Dedifferentiated amniotic fluid mesenchymal stem cell (primary cell): Measurements from ENCODE around the gene SLC41A2.
"Not testable (repeated sequence)": the region's sequence is repeated elsewhere in the genome, so short reads cannot be mapped to it uniquely, and the experiment has no call there.

ENCODE experiments used
- DNase-seq: peaks from one replicate; pipeline ENCODE4 v3.0.0-alpha.2; 2016; ENCODE audit errors: extremely low spot score

SLC41A2 gene

DNA sequence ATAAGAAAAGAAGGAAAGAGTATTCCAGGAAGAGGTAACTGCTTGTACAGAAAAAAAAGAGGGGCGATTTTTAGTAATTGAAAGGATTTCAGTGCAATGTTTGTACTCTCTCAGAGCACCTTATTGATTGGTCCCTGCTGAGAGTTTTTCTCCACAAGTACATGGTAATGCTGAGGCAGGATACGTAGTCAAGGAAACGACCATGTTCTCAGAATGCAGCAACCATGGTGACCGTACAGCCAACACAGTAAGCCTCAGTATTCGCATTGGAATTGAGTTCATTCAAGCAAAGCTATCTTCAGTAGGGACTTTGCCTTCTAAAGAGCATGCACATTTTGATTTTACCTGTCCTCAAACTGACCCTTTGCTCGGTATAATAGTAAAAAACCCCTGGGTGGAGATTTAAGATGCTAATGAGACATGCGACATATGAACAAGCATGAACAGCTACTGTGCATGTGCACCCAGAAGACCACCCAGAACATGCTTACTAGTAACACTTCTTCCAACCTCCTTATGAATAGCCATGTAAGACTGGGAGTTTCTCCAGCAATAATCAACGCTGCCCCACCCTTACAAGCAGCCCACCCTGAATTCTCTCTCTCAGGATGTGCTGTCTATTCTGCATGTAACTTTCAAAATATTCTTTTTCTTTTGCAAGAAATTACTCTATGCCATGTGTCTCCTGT is 6.2 kb upstream of the SLC41A2 start:
- no peak for DNase-seq

DNA sequence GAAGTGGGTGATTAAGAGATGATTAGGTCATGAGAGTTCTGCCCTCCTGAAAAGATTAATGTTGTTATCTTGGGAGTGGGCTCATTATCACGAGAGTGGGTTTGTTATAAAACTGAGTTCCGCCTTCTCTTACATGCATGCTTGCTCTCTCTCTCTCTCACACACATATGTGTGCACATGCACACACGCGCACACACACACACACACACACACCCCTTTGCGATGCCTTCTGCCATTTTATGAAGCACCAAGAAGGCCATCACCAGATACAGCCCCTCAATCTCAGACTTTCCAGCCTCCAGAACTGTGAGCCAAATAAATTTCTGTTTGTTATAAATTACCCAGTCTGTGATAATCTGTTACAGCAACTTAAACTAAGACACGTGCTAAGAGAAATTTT is 5.7 kb upstream of the SLC41A2 start:
- DNase-seq = no peak

DNA sequence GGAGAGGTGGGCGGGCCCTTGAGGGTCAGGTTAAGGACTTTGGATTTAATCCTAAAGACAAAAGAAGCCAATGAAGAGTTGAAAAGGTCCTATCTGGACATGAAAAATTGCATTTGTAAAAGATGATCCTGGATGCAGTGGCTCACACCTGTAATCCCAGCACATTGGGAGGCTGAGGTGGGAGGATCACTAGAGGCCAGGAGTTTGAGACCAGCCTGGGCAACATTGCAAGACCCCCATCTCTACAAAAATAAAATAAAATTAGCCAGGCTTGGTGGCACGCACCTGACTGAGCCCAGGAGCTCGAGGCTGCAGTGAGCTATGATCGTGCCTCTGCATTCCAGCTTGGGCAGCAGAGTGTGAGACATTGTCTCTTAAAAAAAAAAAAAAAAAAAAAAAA is 2.4 kb upstream of the SLC41A2 start:
- no peak for DNase-seq

DNA sequence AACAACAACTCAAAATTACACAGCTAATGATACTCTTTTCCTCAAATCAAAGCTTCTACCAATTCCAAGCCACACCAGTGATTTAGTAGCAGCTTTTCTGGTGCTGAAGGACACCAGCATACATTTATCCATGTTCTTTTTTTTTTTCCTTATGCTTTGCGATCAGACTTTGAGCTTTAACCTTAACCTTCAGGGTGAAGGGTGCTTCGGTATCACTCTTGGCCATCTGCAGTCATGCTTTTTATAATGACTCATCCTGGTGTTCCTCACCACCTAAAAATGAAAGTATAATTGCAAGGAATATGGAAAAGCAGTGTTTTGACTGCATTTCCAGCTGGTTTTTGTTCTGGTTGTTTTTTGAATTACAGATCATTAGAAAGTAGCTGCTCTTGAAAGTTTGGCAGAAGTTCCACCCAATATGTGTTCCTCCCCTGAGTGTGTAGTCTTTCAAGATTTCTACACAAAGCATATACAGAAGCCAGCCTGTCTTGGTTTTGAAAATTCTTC is 1.3 kb upstream of the SLC41A2 start:
- DNase-seq = peak; percentile 54

DNA sequence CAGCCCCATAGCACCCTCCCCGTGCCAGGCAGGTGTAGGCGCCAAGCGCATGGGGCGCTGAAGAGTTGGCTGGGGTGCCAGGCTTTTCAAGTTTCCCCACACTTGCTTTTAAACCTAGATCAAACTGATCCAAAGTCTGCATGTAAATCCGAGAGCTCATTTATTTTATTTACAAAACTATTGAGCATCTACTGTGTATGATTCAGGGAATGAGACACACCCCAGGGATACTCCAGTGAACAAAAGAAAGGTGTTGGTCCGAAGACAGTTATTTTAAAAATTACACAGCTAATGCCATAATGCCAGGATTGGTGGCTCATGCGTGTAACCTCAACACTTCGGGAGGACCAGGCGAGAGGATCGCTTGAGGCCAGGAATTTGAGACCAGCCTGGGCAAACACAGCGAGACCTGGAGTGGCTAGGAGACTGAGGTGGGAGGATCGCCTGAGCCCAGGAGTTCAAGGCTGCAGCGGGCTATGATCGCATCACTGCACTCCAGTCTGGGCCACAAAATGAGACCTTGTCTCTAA is 780 bp upstream of the SLC41A2 start:
- DNase-seq = no peak

DNA sequence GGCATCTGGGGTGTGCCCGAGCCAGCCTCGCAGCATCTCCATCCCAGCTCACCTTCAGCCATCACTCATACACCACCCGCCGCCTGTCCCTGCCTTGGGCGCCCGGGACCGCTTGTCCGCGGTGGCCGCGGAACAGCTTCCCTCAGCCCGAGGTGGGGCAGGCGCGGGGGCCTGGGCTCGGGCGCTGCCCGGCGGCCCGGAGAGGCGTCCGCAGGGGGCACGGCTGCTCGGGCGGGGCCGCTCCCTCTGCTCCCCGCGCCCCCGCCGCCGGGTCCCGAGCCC is 430 bp downstream of the SLC41A2 start:
- DNase-seq = no peak

DNA sequence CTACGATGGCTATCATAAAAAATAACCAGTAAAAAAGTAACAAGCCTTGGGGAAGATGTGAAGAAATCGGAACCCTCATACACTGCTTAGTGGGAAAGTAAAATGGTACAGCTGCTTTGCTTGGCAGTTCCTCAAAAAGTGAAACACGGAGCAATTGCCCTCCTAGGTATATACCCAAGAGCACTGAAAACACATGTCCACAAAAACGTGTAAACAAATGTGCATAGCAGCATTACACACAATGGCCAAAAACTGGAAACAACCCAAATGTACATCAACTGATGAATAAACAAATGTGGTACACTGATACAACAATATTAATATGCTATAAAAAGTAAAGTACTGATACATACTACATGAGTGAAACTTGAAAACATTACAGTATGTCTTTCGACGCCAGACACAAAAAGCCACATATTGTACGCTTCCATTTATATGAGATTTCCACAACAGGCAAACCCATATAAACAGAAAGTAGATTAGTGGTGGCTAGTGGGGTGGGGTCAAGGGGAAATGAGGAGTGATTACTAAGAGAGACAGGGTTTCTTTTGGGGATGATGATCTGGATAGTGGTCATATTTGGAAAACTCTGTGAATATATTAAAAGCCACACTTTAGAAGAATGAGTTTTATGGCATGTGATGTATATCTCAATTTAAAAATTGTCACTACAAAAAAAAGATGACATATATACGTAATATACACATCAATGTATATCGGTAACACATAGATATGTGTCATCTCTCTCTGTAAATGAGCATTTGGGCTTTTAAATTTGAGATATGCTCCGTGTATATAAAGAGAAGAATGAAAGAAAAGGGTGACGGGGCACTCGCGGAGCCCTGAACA is 996 bp downstream of the SLC41A2 start:
- DNase-seq = no peak

DNA sequence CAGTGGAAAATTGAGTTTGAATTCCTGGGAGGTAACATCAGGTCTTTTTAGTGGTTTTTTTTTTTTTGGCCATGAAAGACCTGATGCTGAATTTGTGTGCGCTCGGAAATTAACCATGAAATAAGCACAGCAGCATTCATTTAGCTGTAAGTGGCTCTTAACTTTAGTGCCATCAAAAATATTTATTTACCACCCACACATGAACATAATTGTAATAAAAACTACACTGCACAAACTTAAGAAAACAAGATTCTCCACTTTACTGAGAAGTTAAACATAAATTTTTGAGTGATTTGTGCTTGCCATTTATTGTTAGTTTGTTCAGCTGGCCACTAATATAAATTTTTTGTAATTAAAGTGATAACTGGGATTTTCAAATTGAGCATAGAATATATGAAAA is 2.4 kb downstream of the SLC41A2 start:
- no peak for DNase-seq

DNA sequence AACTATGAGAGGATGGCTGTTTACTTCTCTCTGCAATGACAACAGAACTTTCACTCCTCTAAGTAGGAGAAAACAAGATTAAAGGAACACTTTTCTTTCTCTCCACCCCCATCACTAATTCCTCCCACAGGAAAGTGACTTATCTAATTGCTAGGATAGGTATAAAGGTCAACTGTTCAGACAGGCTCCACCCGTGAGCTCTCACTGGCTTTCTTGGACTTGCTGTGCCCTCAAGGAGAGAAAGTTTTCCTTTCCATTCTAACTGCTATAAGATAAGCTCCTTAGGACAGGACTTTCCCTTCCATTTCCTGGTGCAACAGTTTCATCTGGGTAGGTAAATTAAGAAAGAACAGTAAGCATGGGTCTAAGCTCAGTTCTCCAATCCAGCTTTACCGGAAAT is 4.8 kb downstream of the SLC41A2 start:
- DNase-seq = no peak

DNA sequence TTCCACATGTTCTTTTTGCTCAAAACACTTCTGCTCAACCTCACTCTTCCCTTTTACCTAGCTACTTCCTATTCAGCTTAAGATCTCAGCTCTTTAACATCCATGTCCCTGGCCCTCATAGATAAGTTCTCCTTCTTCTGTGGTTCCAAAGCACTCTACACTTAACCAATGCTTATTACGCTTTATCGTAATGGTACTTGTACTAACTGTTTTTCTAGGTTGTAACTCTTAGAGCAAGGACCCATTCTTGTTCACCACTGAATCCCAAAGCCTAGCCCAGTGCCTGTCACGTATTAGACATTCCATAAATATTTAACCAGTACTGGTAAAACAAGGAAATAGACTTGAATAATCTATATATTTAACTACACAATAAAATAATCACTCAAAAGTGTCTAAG is 5.3 kb downstream of the SLC41A2 start:
- DNase-seq = no peak

DNA sequence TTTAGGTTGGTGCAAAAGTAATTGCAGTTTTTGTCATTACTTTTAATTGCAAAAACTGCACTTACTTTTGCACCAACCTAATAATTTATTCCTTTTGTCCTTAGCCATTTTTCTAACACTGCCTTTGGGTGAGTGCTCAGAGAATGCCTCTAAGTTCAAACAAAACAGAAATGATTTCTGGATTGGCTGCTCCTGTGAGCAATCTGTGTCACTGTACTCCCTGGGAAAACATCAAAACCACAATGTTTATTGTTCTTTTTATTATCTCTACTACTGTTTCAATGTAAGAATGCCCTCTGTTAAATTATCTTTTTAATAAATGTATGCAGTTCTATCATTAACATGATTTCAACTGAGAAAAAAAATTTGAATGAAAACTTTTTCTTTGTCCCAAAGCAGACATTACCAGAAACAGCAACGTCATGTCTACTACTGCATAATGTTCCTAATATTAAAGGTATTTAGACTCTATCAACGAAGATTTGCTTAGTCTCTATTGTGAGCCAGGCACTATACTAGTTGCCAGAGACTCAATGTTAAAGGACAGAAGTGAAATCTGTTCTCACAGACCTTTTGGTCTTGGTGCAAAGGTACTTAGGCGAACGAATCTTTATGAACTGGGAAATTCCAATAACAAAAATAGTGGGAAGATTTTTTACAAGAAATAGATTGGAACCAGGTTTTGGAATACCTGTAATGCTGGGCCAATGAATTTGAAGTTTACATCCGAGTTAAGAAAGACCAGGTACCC is 6.2 kb downstream of the SLC41A2 start:
- no peak for DNase-seq

DNA sequence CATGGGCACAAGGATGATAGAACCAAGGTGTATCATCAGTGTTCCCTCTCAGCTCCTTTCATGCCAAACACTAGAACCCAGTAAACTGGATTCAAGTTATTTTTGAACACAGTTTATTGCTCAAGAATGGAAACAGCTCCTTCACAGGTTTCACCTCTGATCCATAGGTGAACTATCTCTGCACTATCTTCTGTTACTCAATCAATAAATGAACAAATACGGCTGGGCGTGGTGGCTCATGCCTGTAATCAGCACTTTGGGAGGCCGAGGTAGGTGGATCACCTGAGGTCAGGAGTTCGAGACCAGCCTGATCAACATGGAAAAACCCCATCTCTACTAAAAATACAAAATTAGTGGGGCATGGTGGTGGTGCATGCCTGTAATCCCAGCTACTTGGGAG is 9.4 kb downstream of the SLC41A2 start:
- not testable (repeated sequence) for DNase-seq

DNA sequence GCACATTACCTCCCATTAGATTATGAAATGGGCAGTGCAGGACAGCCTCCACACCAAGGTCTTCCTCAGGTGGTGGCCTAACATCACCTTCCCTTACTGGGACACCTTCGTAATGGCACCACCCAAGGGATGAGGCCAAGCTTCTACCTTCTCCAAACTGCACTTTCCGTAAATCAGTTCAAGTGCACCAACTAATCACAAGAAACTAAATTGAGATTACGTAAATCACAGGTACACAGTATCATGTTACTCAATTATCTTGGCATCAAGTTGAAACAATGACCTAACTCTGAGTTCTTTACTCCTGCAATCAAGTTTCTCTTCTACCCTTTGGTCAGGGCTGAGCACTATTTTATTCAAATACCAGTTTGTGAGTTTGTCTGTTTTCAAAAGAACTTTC is 13.8 kb downstream of the SLC41A2 start:
- no peak for DNase-seq

DNA sequence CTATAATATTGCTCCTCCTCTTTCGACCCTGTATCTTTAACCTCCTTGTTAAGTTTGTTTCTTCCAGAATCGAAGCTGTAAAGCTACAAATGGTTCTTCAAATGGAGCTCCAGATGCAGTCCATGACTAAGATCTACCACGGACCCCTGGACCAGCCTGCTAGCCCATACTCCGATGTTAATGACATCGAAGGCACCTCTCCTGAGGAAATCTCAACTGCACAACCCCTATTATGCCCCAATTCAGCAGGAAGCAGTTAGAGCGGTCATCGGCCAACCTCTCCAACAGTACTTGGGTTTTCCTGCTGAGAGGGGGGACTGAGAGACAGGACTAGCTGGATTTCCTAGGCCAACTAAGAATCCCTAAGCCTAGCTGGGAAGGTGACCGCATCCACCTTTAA is 14.7 kb downstream of the SLC41A2 start:
- DNase-seq = not testable (repeated sequence)

DNA sequence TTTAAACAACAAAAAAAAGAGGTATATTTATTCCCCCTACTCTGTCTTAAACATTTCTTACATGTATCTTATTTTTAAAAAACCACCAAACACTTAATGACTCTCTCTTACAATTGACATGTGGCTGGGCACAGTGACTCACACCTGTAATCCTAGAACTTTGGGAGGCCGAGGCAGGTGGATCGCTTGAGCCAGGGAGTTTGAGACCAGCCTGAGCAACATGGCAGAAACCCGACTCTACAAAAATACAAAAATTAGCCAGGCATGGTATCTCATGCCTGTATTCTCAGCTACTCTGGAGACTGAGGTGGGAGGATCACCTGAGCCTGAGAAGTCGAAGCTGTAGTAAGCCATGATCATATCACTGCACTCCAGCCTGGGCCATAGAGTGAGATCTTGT is 16.0 kb downstream of the SLC41A2 start:
- no peak for DNase-seq

DNA sequence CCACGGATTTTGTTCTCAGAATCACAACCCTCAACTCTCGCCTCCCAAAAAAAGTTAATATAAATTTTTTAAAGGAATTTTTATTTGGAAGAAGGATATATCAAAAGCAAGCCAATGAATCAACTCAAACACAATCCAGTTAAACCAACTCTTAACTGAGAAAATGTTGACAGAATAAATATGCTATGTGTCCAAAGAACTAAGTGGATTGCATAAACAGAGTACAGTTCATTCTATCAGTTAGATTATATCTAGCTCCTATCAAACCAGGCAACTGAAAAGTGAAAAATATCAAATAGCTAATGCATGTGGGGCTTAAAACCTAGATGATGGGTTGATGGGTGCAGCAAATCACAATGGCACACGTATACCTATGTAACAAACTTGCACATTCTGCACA is 16.6 kb downstream of the SLC41A2 start:
- no peak for DNase-seq

DNA sequence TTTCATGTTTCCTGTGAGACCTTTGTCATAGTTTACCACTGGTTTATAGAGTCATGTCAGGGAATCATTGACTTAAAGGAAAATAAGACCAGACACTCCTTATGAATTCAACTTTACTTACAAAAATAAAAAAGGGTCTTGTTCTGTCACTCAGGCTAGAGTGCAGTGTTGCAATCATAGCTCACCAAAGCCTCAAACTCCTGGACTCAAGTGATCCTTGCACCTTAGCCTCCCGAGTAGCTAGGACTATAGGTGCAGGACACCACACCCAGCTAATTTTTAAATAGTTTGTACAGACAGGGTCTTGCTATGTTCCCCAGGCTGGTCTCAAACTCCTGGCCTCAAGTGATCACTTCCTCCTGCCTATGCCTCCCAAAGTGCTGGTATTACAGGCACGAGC is 19.0 kb downstream of the SLC41A2 start:
- no peak for DNase-seq

DNA sequence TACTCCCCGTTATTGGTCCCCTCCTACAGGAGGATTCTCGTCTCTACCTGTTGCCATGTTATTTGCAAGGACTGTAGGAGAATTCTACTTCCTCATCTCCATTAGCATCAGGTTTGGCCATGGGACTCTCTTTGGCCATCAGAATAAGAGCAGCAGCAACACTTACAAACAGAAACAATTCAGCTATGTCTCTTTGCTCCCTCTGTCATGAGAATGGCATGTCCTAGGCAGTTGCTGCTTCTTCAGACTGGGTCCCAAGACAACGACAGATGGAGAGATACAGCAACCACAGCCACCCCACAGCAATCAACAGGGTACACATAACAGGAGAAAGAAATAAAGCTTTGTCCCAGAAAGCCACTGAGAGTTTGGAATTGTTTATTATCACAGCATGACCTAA is 19.7 kb downstream of the SLC41A2 start:
- no peak for DNase-seq

DNA sequence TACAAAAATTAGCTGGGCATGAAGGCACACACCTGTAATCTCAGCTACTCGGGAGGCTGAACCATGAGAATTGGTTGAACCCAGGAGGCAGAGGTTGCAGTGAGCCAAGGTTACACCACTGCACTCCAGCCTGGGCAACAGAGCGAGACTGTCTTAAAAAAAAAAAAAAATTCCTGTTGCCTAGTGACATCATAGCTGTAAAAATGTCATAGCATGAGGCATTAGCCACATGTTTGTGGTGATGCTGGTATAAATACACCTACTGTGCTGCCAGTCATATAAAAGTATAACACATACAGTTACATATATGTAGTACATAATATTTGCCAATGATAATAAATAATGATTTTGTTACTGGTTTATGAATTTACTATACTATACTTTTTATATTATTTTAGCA is 22.2 kb downstream of the SLC41A2 start:
- DNase-seq = no peak

DNA sequence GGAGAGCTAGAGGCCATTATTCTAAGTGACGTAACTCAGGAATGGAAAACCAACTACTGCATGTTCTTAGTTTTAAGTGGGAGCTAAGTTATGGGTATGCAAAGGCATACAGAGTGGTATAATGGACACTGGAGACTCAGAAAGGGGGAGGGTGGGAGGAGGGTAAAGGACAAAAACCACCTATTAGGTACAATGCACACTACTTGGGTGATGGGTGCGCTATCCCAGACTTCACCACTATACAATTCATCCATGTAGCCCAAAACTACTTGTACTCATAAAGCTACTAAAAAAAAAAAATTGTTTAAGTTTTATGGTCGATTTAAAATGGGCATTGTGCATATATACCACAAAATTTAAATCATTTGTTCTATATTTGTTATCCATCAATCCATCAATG is 24.3 kb downstream of the SLC41A2 start:
- no peak for DNase-seq

DNA sequence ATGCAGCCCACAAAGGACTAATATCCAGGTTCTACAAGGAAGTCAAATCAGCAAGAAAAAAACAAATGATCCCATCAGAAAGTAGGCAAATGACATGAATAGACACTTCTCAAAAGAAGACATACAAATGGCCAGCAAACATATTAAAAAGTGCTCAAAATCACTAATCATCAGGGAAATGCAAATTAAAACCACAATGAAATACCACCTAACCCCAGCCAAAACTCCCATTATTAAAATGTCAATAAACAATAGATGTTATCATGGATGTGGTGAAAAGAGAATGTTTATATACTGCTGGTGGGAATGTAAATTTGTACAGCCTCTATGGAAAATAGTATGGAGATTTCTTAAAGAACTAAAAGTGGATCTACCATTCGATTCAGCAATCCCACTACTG is 25.0 kb downstream of the SLC41A2 start:
- DNase-seq = no peak
